Caco-2 (cell line): ENCODE data around the gene CYGB. TPM values are rescaled to one million over a fixed set of nuclear protein-coding genes. Genes with fewer than 3 reads are reported as not detected.
A peak's percentile ranks its signal among the peaks of the same experiment; 100 is the strongest.

Experiments used
- BruUV-seq: library from RNA; stranded (reverse); fragments of 400-500 nt; replicated peaks from 2 replicates; lab custom pipeline; 2021; lab: Mats Ljungman, UMichigan
- CTCF ChIA-PET: fragments of 300-600 bp; sonication (Branson Sonifier 250); formaldehyde crosslinking; loops from one replicate; lab custom pipeline; 2022; ENCODE audit warnings: antibody characterized with exemption; lab: Charles Lee
- POLR2A ChIA-PET: fragments of 300-600 bp; sonication (Branson Sonifier 250); formaldehyde crosslinking; loops from one replicate; lab custom pipeline; 2022; ENCODE audit warnings: antibody characterized with exemption; lab: Charles Lee
- DNase-seq, 2 experiments: peaks; one replicate each; pipeline versions ENCODE4 v3.0.0 to v3.0.0-alpha.2; 2020 to 2022
- H3K27me3 ChIP-seq: replicated peaks from 2 replicates; pipeline ENCODE4 v1.6.0; 2011; ENCODE audit warnings: low read length; ENCODE audit not compliant: control insufficient read depth, insufficient read depth
- H3K36me3 ChIP-seq: 2 replicates; pipeline ENCODE4 v1.5.1; 2011; ENCODE audit warnings: low read length; ENCODE audit not compliant: control insufficient read depth, insufficient read depth
- H3K4me1 ChIP-seq: fragments of 250-450 bp; sonication (Bioruptor Pico); 2 replicates; pipeline ENCODE4 v1.5.1; 2020; ENCODE audit warnings: mild to moderate bottlenecking
- H3K4me3 ChIP-seq: 2 replicates; pipeline ENCODE4 v1.5.1; 2011; ENCODE audit warnings: low read depth, mild to moderate bottlenecking, control low read depth, low read length
- H3K9me3 ChIP-seq: fragments of 250-450 bp; sonication (Bioruptor Pico); 2 replicates; pipeline ENCODE4 v1.5.1; 2020; ENCODE audit warnings: mild to moderate bottlenecking, moderate library complexity
- H3K27ac Mint-ChIP-seq: one replicate; pipeline ENCODE4 v1.8.0; 2022; ENCODE audit warnings: mixed read lengths; ENCODE audit not compliant: unreplicated experiment
- H3K27me3 Mint-ChIP-seq: one replicate; pipeline ENCODE4 v1.8.0; 2022; ENCODE audit warnings: mixed read lengths; ENCODE audit not compliant: insufficient read depth, unreplicated experiment
- H3K36me3 Mint-ChIP-seq: one replicate; pipeline ENCODE4 v1.8.0; 2022; ENCODE audit warnings: mild to moderate bottlenecking, mixed read lengths; ENCODE audit not compliant: insufficient read depth, unreplicated experiment
- H3K4me1 Mint-ChIP-seq: one replicate; pipeline ENCODE4 v1.8.0; 2022; ENCODE audit warnings: low read depth, mixed read lengths; ENCODE audit not compliant: unreplicated experiment
- H3K4me3 Mint-ChIP-seq: one replicate; pipeline ENCODE4 v1.8.0; 2022; ENCODE audit warnings: mild to moderate bottlenecking, moderate library complexity, mixed read lengths; ENCODE audit not compliant: unreplicated experiment
- H3K9me3 Mint-ChIP-seq: one replicate; pipeline ENCODE4 v1.8.0; 2022; ENCODE audit warnings: mixed read lengths; ENCODE audit not compliant: unreplicated experiment
- CTCF ChIP-seq, 2 experiments: fragments of 200-600 bp in 1 of 2; IDR thresholded peaks; 1 replicate in 1 of 2; 2 replicates in 1 of 2; pipeline versions ENCODE4 v1.5.1 to v1.8.0; 2011 to 2022; ENCODE audit warnings: antibody characterized with exemption in 1 of 2, control low read depth in 1 of 2, inconsistent platforms in 1 of 2, low read depth in 1 of 2, low read length in 1 of 2, mild to moderate bottlenecking in 1 of 2, moderate library complexity in 1 of 2; ENCODE audit not compliant: insufficient read depth in 1 of 2, severe bottlenecking in 1 of 2, unreplicated experiment in 1 of 2
- intact Hi-C: fragments of 100-400 bp; cut with micrococcal nuclease; formaldehyde crosslinking; loops from one replicate; pipeline ENCODE4 v1.10.0; 2022; ENCODE audit not compliant: unreplicated experiment
- total RNA-seq: library from RNA; stranded (reverse); gene quantifications from 2 replicates; pipeline ENCODE4 v1.2.3, GENCODE V29; 2022

The CYGB gene
- total RNA-seq, 1 experiment from 2014 or later: 0.32 TPM

- intact Hi-C loops: no loop called here
- no peaks in the 10 kb centered on the region for H3K4me1 Mint-ChIP-seq
- no peaks in the 10 kb centered on the region for H3K9me3 Mint-ChIP-seq
- H3K27ac Mint-ChIP-seq: no peak overlapping the region
- no peaks in the 10 kb centered on the region for H3K9me3 ChIP-seq
- H3K36me3 Mint-ChIP-seq: peaks cover 12% of the 10 kb centered on the region
- POLR2A ChIA-PET: no interaction called here
- DNase-seq: no peak
- H3K4me1 ChIP-seq: peaks cover 11% of the 10 kb centered on the region
- CTCF ChIA-PET: interaction anchor here (0.9 to 1.5 kb wide), 3 partner anchors 16 to 34 kb away, joined by 3 to 5 read pairs (median 3); no protein-coding TSS in a partner anchor
- H3K27me3 ChIP-seq: no peaks in the 10 kb centered on the region
- H3K27me3 Mint-ChIP-seq: no peaks in the 10 kb centered on the region
- TF ChIP-seq CTCF (IDR thresholded peaks at IDR 0.05; ENCODE audit: insufficient read depth in 1 of 2, low read depth in 1 of 2, low read length in 1 of 2, severe bottlenecking in 1 of 2, unreplicated experiment in 1 of 2): no peak
- H3K36me3 ChIP-seq: no peaks in the 10 kb centered on the region
- H3K4me3 Mint-ChIP-seq: no peak overlapping the region
- BruUV-seq: no TSS peak
- no peak overlapping the region for H3K4me3 ChIP-seq
Measured at GRCh38 chr17:76492989-76493501, 44.5 kb downstream of the CYGB start.

GRCh38 chr17:76492123-76492988 is 45.2 kb downstream of the CYGB start:
- ChIA-PET CTCF (interaction anchor here (1.3 to 1.5 kb wide), 3 partner anchors 16 to 25 kb away, joined by 3 to 5 read pairs (median 3); partner anchors contain the start of gene AANAT), POLR2A (no interaction called here)
- peaks cover 10% of the 10 kb centered on the region for H3K4me1 ChIP-seq
- no peak overlapping the region for H3K4me3 Mint-ChIP-seq
- no TSS peak for BruUV-seq
- no peaks in the 10 kb centered on the region for H3K36me3 ChIP-seq
- H3K27me3 ChIP-seq: no peaks in the 10 kb centered on the region
- no peaks in the 10 kb centered on the region for H3K27me3 Mint-ChIP-seq
- no peaks in the 10 kb centered on the region for H3K4me1 Mint-ChIP-seq
- peak in 1 of 2 experiments; percentile 62 for DNase-seq
- no peak for TF ChIP-seq CTCF (IDR thresholded peaks at IDR 0.05; ENCODE audit: insufficient read depth in 1 of 2, low read depth in 1 of 2, low read length in 1 of 2, severe bottlenecking in 1 of 2, unreplicated experiment in 1 of 2)
- H3K9me3 Mint-ChIP-seq: no peaks in the 10 kb centered on the region
- H3K9me3 ChIP-seq: no peaks in the 10 kb centered on the region
- no peak overlapping the region for H3K4me3 ChIP-seq
- H3K36me3 Mint-ChIP-seq: peaks cover 12% of the 10 kb centered on the region
- no peak overlapping the region for H3K27ac Mint-ChIP-seq
- intact Hi-C loops: no loop called here

- peaks cover 10% of the 10 kb centered on the region for H3K4me1 ChIP-seq
- Mint-ChIP-seq H3K27me3 (no peaks in the 10 kb centered on the region), H3K9me3 (no peaks in the 10 kb centered on the region), H3K36me3 (peaks cover 12% of the 10 kb centered on the region), H3K4me1 (no peaks in the 10 kb centered on the region), H3K27ac (no peak overlapping the region), H3K4me3 (no peak overlapping the region)
- DNase-seq: no peak
- H3K36me3 ChIP-seq: no peaks in the 10 kb centered on the region
- no peaks in the 10 kb centered on the region for H3K9me3 ChIP-seq
- no peak overlapping the region for H3K4me3 ChIP-seq
- CTCF ChIA-PET: interaction anchor here (0.7 to 1.3 kb wide), 2 partner anchors 24 to 93 kb away, joined by 3 read pairs; partner anchors contain the start of gene AANAT
- POLR2A ChIA-PET: no interaction called here
- BruUV-seq: no TSS peak
- no peaks in the 10 kb centered on the region for H3K27me3 ChIP-seq
- TF ChIP-seq CTCF (IDR thresholded peaks at IDR 0.05; ENCODE audit: insufficient read depth in 1 of 2, low read depth in 1 of 2, low read length in 1 of 2, severe bottlenecking in 1 of 2, unreplicated experiment in 1 of 2): no peak
- intact Hi-C loops: no loop called here
Measured at GRCh38 chr17:76491271-76492122, 46.0 kb downstream of the CYGB start.
